HUES6 (cell line): ENCODE data around the gene ABCF1.

Experiments used
- H3K27ac ChIP-seq: 2 replicates; pipeline ENCODE4 v1.7.0; 2013; ENCODE audit warnings: low read depth, mild to moderate bottlenecking, low read length, inconsistent platforms
- H3K27me3 ChIP-seq: 2 replicates; pipeline ENCODE4 v1.6.1; 2013; ENCODE audit warnings: low read length; ENCODE audit not compliant: control insufficient read depth, insufficient read depth
- H3K36me3 ChIP-seq: 2 replicates; pipeline ENCODE4 v1.6.1; 2013; ENCODE audit warnings: low read length; ENCODE audit not compliant: control insufficient read depth, insufficient read depth
- H3K4me1 ChIP-seq: 2 replicates; pipeline ENCODE4 v1.6.1; 2013; ENCODE audit warnings: low read length; ENCODE audit not compliant: control insufficient read depth, insufficient read depth
- H3K4me3 ChIP-seq: 2 replicates; pipeline ENCODE4 v1.5.1; 2013; ENCODE audit warnings: low read depth, low read length
- H3K9ac ChIP-seq: one replicate; pipeline ENCODE4 v1.6.1; 2013; ENCODE audit warnings: mild to moderate bottlenecking, low read length
- H3K9me3 ChIP-seq: 2 replicates; pipeline ENCODE4 v1.6.1; 2013; ENCODE audit warnings: low read depth, low read length; ENCODE audit not compliant: control insufficient read depth, insufficient read depth

Gene ABCF1

GRCh38 chr6:30560930-30561329, 10.3 kb upstream of the ABCF1 start:
- Histone ChIP-seq H3K27ac (no peak overlapping the region), H3K4me3 (no peak overlapping the region), H3K4me1 (peaks cover 5% of the 10 kb centered on the region; the same call in 1 of the 2 replicates), H3K9ac (no peak overlapping the region), H3K36me3 (peaks cover 24% of the 10 kb centered on the region), H3K9me3 (no peaks in the 10 kb centered on the region), H3K27me3 (no peaks in the 10 kb centered on the region)

GRCh38 chr6:30562470-30563425, 8.5 kb upstream of the ABCF1 start:
- Histone ChIP-seq H3K9ac (no peak overlapping the region), H3K27ac (no peak overlapping the region), H3K4me3 (no peak overlapping the region), H3K9me3 (no peaks in the 10 kb centered on the region), H3K27me3 (no peaks in the 10 kb centered on the region), H3K4me1 (peaks cover 5% of the 10 kb centered on the region; the same call in 1 of the 2 replicates), H3K36me3 (peaks cover 24% of the 10 kb centered on the region)

GRCh38 chr6:30564114-30564513, 7.1 kb upstream of the ABCF1 start:
- H3K4me3 ChIP-seq, result no peak overlapping the region
- H3K36me3 ChIP-seq, result peaks cover 24% of the 10 kb centered on the region

GRCh38 chr6:30565772-30566171, 5.5 kb upstream of the ABCF1 start:
- H3K36me3 ChIP-seq, result peaks cover 24% of the 10 kb centered on the region
- H3K9ac ChIP-seq, result no peak overlapping the region
- no peaks in the 10 kb centered on the region for H3K9me3 ChIP-seq
- H3K4me3 ChIP-seq, result no peak overlapping the region
- peaks cover 6% of the 10 kb centered on the region; the same call in 1 of the 2 replicates for H3K4me1 ChIP-seq
- no peaks in the 10 kb centered on the region; the same call in 1 of the 2 replicates for H3K27me3 ChIP-seq
- H3K27ac ChIP-seq, result no peak overlapping the region

More at GRCh38 chr6:30564114-30564513, 7.1 kb upstream of the ABCF1 start:
- Histone ChIP-seq H3K27me3 (no peaks in the 10 kb centered on the region), H3K4me1 (no peaks in the 10 kb centered on the region), H3K9ac (no peak overlapping the region), H3K9me3 (no peaks in the 10 kb centered on the region), H3K27ac (no peak overlapping the region)

GRCh38 chr6:30568245-30568644, 3.0 kb upstream of the ABCF1 start:
- Histone ChIP-seq H3K4me1 (peaks cover 11% of the 10 kb centered on the region), H3K9me3 (no peaks in the 10 kb centered on the region), H3K9ac (no peak overlapping the region), H3K27ac (no peak overlapping the region), H3K36me3 (peaks cover 11% of the 10 kb centered on the region), H3K4me3 (no peak overlapping the region), H3K27me3 (no peaks in the 10 kb centered on the region; the same call in 1 of the 2 replicates)

- Histone ChIP-seq H3K27ac (no peak overlapping the region), H3K27me3 (no peaks in the 10 kb centered on the region; the same call in 1 of the 2 replicates), H3K9me3 (no peaks in the 10 kb centered on the region), H3K9ac (no peak overlapping the region), H3K4me1 (peaks cover 15% of the 10 kb centered on the region), H3K4me3 (peak overlapping the region; percentile 96), H3K36me3 (peaks cover 19% of the 10 kb centered on the region; the same call in 1 of the 2 replicates)
These were observed 979 bp upstream of the ABCF1 start for GRCh38 chr6:30570263-30570662.

- H3K9me3 ChIP-seq, result no peaks in the 10 kb centered on the region
- peak overlapping the region; percentile 96 for H3K4me3 ChIP-seq
- H3K4me1 ChIP-seq, result peaks cover 15% of the 10 kb centered on the region
- H3K36me3 ChIP-seq, result peaks cover 23% of the 10 kb centered on the region; the same call in 1 of the 2 replicates
- H3K9ac ChIP-seq, result peak overlapping the region; percentile 99
- no peaks in the 10 kb centered on the region; the same call in 1 of the 2 replicates for H3K27me3 ChIP-seq
- H3K27ac ChIP-seq, result no peak overlapping the region
These were observed 535 bp upstream of the ABCF1 start for GRCh38 chr6:30570740-30571074.

- Histone ChIP-seq H3K9me3 (no peaks in the 10 kb centered on the region), H3K36me3 (peaks cover 29% of the 10 kb centered on the region), H3K27ac (peak overlapping the region; percentile 95), H3K4me1 (peaks cover 15% of the 10 kb centered on the region), H3K9ac (peak overlapping the region; percentile 99), H3K27me3 (no peaks in the 10 kb centered on the region; the same call in 1 of the 2 replicates), H3K4me3 (peak overlapping the region; percentile 96)
These were observed 480 bp downstream of the ABCF1 start for GRCh38 chr6:30571762-30572082.

- no peak overlapping the region; the same call in 1 of the 2 replicates for H3K27ac ChIP-seq
These were observed 906 bp downstream of the ABCF1 start for GRCh38 chr6:30572148-30572547.

GRCh38 chr6:30573113-30573512, 1.9 kb downstream of the ABCF1 start:
- Histone ChIP-seq H3K4me1 (peaks cover 15% of the 10 kb centered on the region), H3K9me3 (no peaks in the 10 kb centered on the region), H3K27me3 (no peaks in the 10 kb centered on the region; the same call in 1 of the 2 replicates), H3K36me3 (peaks cover 43% of the 10 kb centered on the region), H3K4me3 (no peak overlapping the region), H3K27ac (no peak overlapping the region), H3K9ac (no peak overlapping the region)

More at GRCh38 chr6:30572148-30572547, 906 bp downstream of the ABCF1 start:
- Histone ChIP-seq H3K4me3 (peak overlapping the region; percentile 96), H3K9ac (peak overlapping the region; percentile 99), H3K27me3 (no peaks in the 10 kb centered on the region; the same call in 1 of the 2 replicates), H3K36me3 (peaks cover 33% of the 10 kb centered on the region), H3K9me3 (no peaks in the 10 kb centered on the region), H3K4me1 (peaks cover 15% of the 10 kb centered on the region)

GRCh38 chr6:30578051-30578450, 6.8 kb downstream of the ABCF1 start:
- Histone ChIP-seq H3K4me1 (peaks cover 5% of the 10 kb centered on the region; the same call in 1 of the 2 replicates), H3K36me3 (peaks cover 81% of the 10 kb centered on the region), H3K4me3 (no peak overlapping the region), H3K27ac (no peak overlapping the region), H3K9ac (no peak overlapping the region), H3K27me3 (no peaks in the 10 kb centered on the region), H3K9me3 (no peaks in the 10 kb centered on the region)
